Erythroblast (primary cell): ENCODE measurements around the gene FYN.

Experiments
- GATA1 ChIP-seq: IDR thresholded peaks from 2 replicates; pipeline ENCODE4 v1.6.1; 2011; ENCODE audit warnings: low read depth, mild to moderate bottlenecking, control low read depth, low read length, moderate library complexity
- POLR2A ChIP-seq: IDR thresholded peaks from 2 replicates; pipeline ENCODE4 v1.6.1; 2011; ENCODE audit warnings: mild to moderate bottlenecking, low read length

DNA sequence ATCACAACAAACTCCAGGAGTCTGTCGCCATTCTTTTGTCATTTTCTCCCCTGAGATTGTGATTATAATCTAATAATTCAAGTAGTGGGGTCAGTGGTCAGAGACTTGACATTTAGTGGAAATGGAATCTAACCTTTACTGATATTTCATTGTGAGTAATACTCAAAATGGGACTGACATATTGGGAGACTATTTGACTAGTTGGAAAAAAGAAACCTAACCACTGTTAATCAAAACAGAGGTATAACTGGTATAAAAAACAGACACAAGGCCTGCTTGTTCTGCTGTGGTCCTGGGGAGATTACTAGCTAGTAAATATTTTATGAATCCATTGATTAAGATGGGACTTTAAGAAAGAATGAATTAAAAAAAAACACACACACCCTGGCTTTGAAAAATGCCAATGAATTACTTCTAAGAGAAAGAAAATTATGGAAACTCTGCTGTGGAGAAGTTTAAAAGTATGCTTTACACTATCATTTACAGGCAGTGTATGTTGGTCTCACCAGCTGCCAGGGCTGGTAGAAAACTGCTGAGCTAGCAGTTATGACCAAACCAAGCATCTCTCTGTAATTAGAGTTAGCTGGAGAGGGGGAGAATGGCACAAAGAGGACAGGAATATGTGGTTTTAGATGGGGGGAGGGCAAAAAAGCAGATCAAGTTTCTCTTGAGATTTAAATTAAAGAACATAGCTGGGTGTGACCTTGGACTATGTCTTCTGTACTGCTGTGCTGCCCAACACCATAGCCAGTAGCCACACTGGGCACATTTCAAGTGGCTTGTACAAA lies 103.7 kb downstream of the FYN start:
- TF ChIP-seq POLR2A (no peak), GATA1 (no peak)
